Measurements from ENCODE around the gene CRYAB.
A peak's percentile ranks its signal among the peaks of the same experiment; 100 is the strongest.
"Not testable (repeated sequence)": the region's sequence is repeated elsewhere in the genome, so short reads cannot be mapped to it uniquely, and the experiment has no call there.

Gene CRYAB

DNA sequence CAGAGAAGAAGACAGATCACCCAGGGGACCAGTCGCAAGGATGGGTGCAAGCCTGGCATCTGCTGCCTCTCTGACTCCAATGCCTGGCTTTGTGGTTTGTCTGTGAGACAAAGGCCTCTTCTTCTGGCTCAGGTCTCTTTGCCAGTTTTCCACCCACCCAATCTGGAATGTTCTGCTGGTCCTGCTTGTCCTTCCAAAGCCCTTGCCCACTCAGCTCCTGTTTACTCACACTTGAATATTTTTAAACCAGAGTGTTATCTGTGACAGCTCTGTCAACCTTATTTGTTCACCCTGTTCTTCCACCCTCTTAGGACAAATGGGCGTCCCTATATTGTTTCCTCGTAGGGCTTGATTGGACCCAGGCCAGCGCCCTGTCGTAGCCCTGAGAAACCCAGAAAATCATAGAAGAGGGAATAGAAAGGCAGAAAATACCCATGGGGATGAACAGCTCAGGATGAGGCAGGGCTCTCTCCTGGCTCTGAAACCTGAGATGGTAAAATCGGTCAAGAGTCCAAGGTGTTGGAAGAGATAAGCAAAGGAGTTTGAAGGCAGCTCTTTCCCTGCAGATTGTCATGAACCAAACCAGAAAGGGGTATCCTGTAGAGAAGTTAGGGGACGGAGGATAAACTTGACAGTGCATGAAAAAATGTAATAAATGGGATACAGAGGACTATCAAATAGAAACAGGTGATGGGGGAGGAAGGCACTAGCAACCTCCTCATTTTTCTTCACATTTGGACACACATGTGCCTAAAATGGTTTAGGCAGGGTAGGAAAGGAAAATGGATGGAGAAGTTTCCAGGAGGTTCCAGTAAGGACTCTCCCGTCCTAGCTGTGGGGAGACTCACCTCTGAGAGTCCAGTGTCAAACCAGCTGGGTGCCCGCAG, 651 bp downstream of the CRYAB start:
- Histone ChIP-seq H3K36me3 (ENCODE audit: control insufficient read depth in 5 of 5, insufficient read depth in 5 of 5, low read length in 5 of 5) (peaks cover 8 to 22% (median 15%) of the 10 kb centered on the region in 5 donors), H3K27ac (ENCODE audit: low read depth, low read length) (peak overlapping the region; percentile 96), H3K9ac (ENCODE audit: low read length in 5 of 5) (peak overlapping the region; percentile 60 to 96 (median 81)), H3K27me3 (ENCODE audit: control insufficient read depth in 5 of 5, insufficient read depth in 4 of 5, low read length in 5 of 5) (peaks cover 0 to 5% (median 0%) of the 10 kb centered on the region in 5 donors), H3K4me1 (ENCODE audit: control insufficient read depth in 5 of 5, insufficient read depth in 5 of 5, low read length in 5 of 5) (peaks cover 11 to 68% (median 60%) of the 10 kb centered on the region in 5 donors), H3K4me3 (ENCODE audit: low read depth in 1 of 5, low read length in 5 of 5) (peak overlapping the region; percentile 62 to 87 (median 76)), H3K9me3 (ENCODE audit: control insufficient read depth in 5 of 5, low read length in 5 of 5) (no peaks in the 10 kb centered on the region)

DNA sequence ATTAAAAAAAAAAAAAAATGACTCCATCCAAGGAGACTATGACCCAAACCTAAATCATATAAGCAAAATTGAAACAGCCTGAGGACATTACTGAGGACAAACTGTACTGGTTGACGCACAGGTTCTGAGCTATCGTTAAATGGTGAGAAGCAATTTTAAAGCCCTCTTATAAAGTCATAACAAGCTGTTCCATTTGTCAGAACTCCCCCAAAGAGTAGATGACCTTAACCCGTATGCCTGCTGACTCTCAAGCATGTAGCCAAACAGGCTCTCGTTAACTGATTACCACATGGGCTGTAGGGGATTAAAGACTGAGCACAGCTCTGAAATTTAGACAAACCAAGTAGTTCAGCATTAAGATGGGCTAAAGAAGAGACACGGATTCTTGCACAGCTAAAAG, 2.2 kb downstream of the CRYAB start:
- peaks cover 10 to 62% (median 53%) of the 10 kb centered on the region in 5 donors for H3K4me1 ChIP-seq (ENCODE audit: control insufficient read depth in 5 of 5, insufficient read depth in 5 of 5, low read length in 5 of 5)
- peaks cover 0 to 5% (median 0%) of the 10 kb centered on the region in 5 donors for H3K27me3 ChIP-seq (ENCODE audit: control insufficient read depth in 5 of 5, insufficient read depth in 4 of 5, low read length in 5 of 5)
- H3K36me3 ChIP-seq (ENCODE audit: control insufficient read depth in 5 of 5, insufficient read depth in 5 of 5, low read length in 5 of 5): peaks cover 8 to 22% (median 15%) of the 10 kb centered on the region in 5 donors
- H3K9ac ChIP-seq (ENCODE audit: low read length in 5 of 5): peak overlapping the region; percentile 60 to 96 (median 81)
- H3K4me3 ChIP-seq (ENCODE audit: low read depth in 1 of 5, low read length in 5 of 5): peak overlapping the region; percentile 62 to 87 (median 76)
- no peaks in the 10 kb centered on the region for H3K9me3 ChIP-seq (ENCODE audit: control insufficient read depth in 5 of 5, low read length in 5 of 5)
- peak overlapping the region; percentile 96 for H3K27ac ChIP-seq (ENCODE audit: low read depth, low read length)

GRCh38 chr11:111908639-111909305, 2.8 kb downstream of the CRYAB start:
- H3K9ac ChIP-seq (ENCODE audit: low read length in 5 of 5): peak overlapping the region in 3 of 5 donors; percentile 11 to 85 (median 81)
- peak overlapping the region in 4 of 5 donors; percentile 70 to 87 (median 80) for H3K4me3 ChIP-seq (ENCODE audit: low read depth in 1 of 5, low read length in 5 of 5)
- H3K27ac ChIP-seq (ENCODE audit: low read depth, low read length): peak overlapping the region; percentile 96

GRCh38 chr11:111906680-111907079, 4.9 kb downstream of the CRYAB start:
- peak overlapping the region; percentile 47 for H3K27ac ChIP-seq (ENCODE audit: low read depth, low read length)
- H3K9me3 ChIP-seq (ENCODE audit: control insufficient read depth in 5 of 5, low read length in 5 of 5): no peaks in the 10 kb centered on the region
- H3K36me3 ChIP-seq (ENCODE audit: control insufficient read depth in 5 of 5, insufficient read depth in 5 of 5, low read length in 5 of 5): peaks cover 8 to 22% (median 15%) of the 10 kb centered on the region in 5 donors

More at GRCh38 chr11:111908639-111909305, 2.8 kb downstream of the CRYAB start:
- peaks cover 7 to 56% (median 47%) of the 10 kb centered on the region in 5 donors for H3K4me1 ChIP-seq (ENCODE audit: control insufficient read depth in 5 of 5, insufficient read depth in 5 of 5, low read length in 5 of 5)
- H3K9me3 ChIP-seq (ENCODE audit: control insufficient read depth in 5 of 5, low read length in 5 of 5): no peaks in the 10 kb centered on the region
- peaks cover 8 to 22% (median 15%) of the 10 kb centered on the region in 5 donors for H3K36me3 ChIP-seq (ENCODE audit: control insufficient read depth in 5 of 5, insufficient read depth in 5 of 5, low read length in 5 of 5)
- peaks cover 0 to 5% (median 0%) of the 10 kb centered on the region in 5 donors for H3K27me3 ChIP-seq (ENCODE audit: control insufficient read depth in 5 of 5, insufficient read depth in 4 of 5, low read length in 5 of 5)

GRCh38 chr11:111905411-111905810, 6.2 kb downstream of the CRYAB start:
- no peaks in the 10 kb centered on the region for H3K9me3 ChIP-seq (ENCODE audit: control insufficient read depth in 5 of 5, low read length in 5 of 5)
- H3K36me3 ChIP-seq (ENCODE audit: control insufficient read depth in 5 of 5, insufficient read depth in 5 of 5, low read length in 5 of 5): peaks cover 8 to 22% (median 13%) of the 10 kb centered on the region in 5 donors
- H3K27ac ChIP-seq (ENCODE audit: low read depth, low read length): peak overlapping the region; percentile 47
- H3K9ac ChIP-seq (ENCODE audit: low read length in 5 of 5): no peak overlapping the region
- H3K27me3 ChIP-seq (ENCODE audit: control insufficient read depth in 5 of 5, insufficient read depth in 4 of 5, low read length in 5 of 5): no peaks in the 10 kb centered on the region
- H3K4me3 ChIP-seq (ENCODE audit: low read depth in 1 of 5, low read length in 5 of 5): no peak overlapping the region
- peaks cover 2 to 31% (median 19%) of the 10 kb centered on the region in 5 donors for H3K4me1 ChIP-seq (ENCODE audit: control insufficient read depth in 5 of 5, insufficient read depth in 5 of 5, low read length in 5 of 5)

More at GRCh38 chr11:111906680-111907079, 4.9 kb downstream of the CRYAB start:
- no peaks in the 10 kb centered on the region for H3K27me3 ChIP-seq (ENCODE audit: control insufficient read depth in 5 of 5, insufficient read depth in 4 of 5, low read length in 5 of 5)
- H3K9ac ChIP-seq (ENCODE audit: low read length in 5 of 5): no peak overlapping the region
- H3K4me1 ChIP-seq (ENCODE audit: control insufficient read depth in 5 of 5, insufficient read depth in 5 of 5, low read length in 5 of 5): peaks cover 3 to 43% (median 31%) of the 10 kb centered on the region in 5 donors
- H3K4me3 ChIP-seq (ENCODE audit: low read depth in 1 of 5, low read length in 5 of 5): no peak overlapping the region

GRCh38 chr11:111886844-111887243, 24.7 kb downstream of the CRYAB start:
- H3K9me3 ChIP-seq (ENCODE audit: control insufficient read depth in 5 of 5, low read length in 5 of 5): no peaks in the 10 kb centered on the region
- H3K27ac ChIP-seq (ENCODE audit: low read depth, low read length): no peak overlapping the region
- H3K9ac ChIP-seq (ENCODE audit: low read length in 5 of 5): no peak overlapping the region
- H3K4me3 ChIP-seq (ENCODE audit: low read depth in 1 of 5, low read length in 5 of 5): no peak overlapping the region
- H3K27me3 ChIP-seq (ENCODE audit: control insufficient read depth in 5 of 5, insufficient read depth in 4 of 5, low read length in 5 of 5): no peaks in the 10 kb centered on the region
- H3K36me3 ChIP-seq (ENCODE audit: control insufficient read depth in 5 of 5, insufficient read depth in 5 of 5, low read length in 5 of 5): no peaks in the 10 kb centered on the region
- no peaks in the 10 kb centered on the region for H3K4me1 ChIP-seq (ENCODE audit: control insufficient read depth in 5 of 5, insufficient read depth in 5 of 5, low read length in 5 of 5)

- Histone ChIP-seq H3K4me3 (ENCODE audit: low read depth in 1 of 5, low read length in 5 of 5) (no peak overlapping the region), H3K27ac (ENCODE audit: low read depth, low read length) (no peak overlapping the region), H3K9me3 (ENCODE audit: control insufficient read depth in 5 of 5, low read length in 5 of 5) (no peaks in the 10 kb centered on the region), H3K36me3 (ENCODE audit: control insufficient read depth in 5 of 5, insufficient read depth in 5 of 5, low read length in 5 of 5) (no peaks in the 10 kb centered on the region), H3K9ac (ENCODE audit: low read length in 5 of 5) (no peak overlapping the region), H3K27me3 (ENCODE audit: control insufficient read depth in 5 of 5, insufficient read depth in 4 of 5, low read length in 5 of 5) (no peaks in the 10 kb centered on the region), H3K4me1 (ENCODE audit: control insufficient read depth in 5 of 5, insufficient read depth in 5 of 5, low read length in 5 of 5) (no peaks in the 10 kb centered on the region)
These were observed 25.5 kb downstream of the CRYAB start for GRCh38 chr11:111886032-111886431.

GRCh38 chr11:111885053-111885452, 26.5 kb downstream of the CRYAB start:
- H3K9me3 ChIP-seq (ENCODE audit: control insufficient read depth in 5 of 5, low read length in 5 of 5); H3K36me3 ChIP-seq (ENCODE audit: control insufficient read depth in 5 of 5, insufficient read depth in 5 of 5, low read length in 5 of 5): not testable (repeated sequence)

GRCh38 chr11:111882202-111882601, 29.4 kb downstream of the CRYAB start:
- Histone ChIP-seq H3K4me1 (ENCODE audit: control insufficient read depth in 5 of 5, insufficient read depth in 5 of 5, low read length in 5 of 5) (peaks cover 3 to 15% (median 14%) of the 10 kb centered on the region in 5 donors), H3K9ac (ENCODE audit: low read length in 5 of 5) (no peak overlapping the region), H3K4me3 (ENCODE audit: low read depth in 1 of 5, low read length in 5 of 5) (no peak overlapping the region), H3K36me3 (ENCODE audit: control insufficient read depth in 5 of 5, insufficient read depth in 5 of 5, low read length in 5 of 5) (no peaks in the 10 kb centered on the region), H3K27ac (ENCODE audit: low read depth, low read length) (no peak overlapping the region), H3K27me3 (ENCODE audit: control insufficient read depth in 5 of 5, insufficient read depth in 4 of 5, low read length in 5 of 5) (no peaks in the 10 kb centered on the region), H3K9me3 (ENCODE audit: control insufficient read depth in 5 of 5, low read length in 5 of 5) (no peaks in the 10 kb centered on the region)

More at GRCh38 chr11:111885053-111885452, 26.5 kb downstream of the CRYAB start:
- not testable (repeated sequence) for H3K27ac ChIP-seq (ENCODE audit: low read depth, low read length); H3K4me1 ChIP-seq (ENCODE audit: control insufficient read depth in 5 of 5, insufficient read depth in 5 of 5, low read length in 5 of 5); H3K9ac ChIP-seq (ENCODE audit: low read length in 5 of 5); H3K27me3 ChIP-seq (ENCODE audit: control insufficient read depth in 5 of 5, insufficient read depth in 4 of 5, low read length in 5 of 5); H3K4me3 ChIP-seq (ENCODE audit: low read depth in 1 of 5, low read length in 5 of 5)

DNA sequence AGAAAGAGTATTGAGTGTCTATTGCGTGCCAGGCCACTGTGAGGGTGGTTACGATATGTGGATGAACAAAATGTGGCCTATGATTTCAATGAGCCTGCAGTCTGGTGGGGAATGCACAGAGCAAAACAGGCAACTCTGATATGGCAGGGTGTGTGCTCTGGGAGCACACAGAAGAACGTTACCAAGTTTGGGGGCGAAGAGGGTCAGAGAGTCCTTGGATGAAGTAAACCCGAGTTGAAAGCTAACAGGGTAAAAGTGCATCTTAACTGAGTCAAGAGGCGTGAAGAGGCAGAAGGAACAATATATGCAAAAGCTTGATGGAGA, 32.0 kb downstream of the CRYAB start:
- H3K4me3 ChIP-seq (ENCODE audit: low read depth in 1 of 5, low read length in 5 of 5): peak overlapping the region; percentile 77 to 97 (median 82)
- peaks cover 3 to 15% (median 14%) of the 10 kb centered on the region in 5 donors for H3K4me1 ChIP-seq (ENCODE audit: control insufficient read depth in 5 of 5, insufficient read depth in 5 of 5, low read length in 5 of 5)
- peaks cover 2 to 16% (median 10%) of the 10 kb centered on the region in 5 donors for H3K36me3 ChIP-seq (ENCODE audit: control insufficient read depth in 5 of 5, insufficient read depth in 5 of 5, low read length in 5 of 5)
- peak overlapping the region; percentile 66 to 85 (median 74) for H3K9ac ChIP-seq (ENCODE audit: low read length in 5 of 5)
- peak overlapping the region; percentile 94 for H3K27ac ChIP-seq (ENCODE audit: low read depth, low read length)
- no peaks in the 10 kb centered on the region for H3K27me3 ChIP-seq (ENCODE audit: control insufficient read depth in 5 of 5, insufficient read depth in 4 of 5, low read length in 5 of 5)
- H3K9me3 ChIP-seq (ENCODE audit: control insufficient read depth in 5 of 5, low read length in 5 of 5): no peaks in the 10 kb centered on the region
